ENCODE measurements around the gene RNF133.
"Not testable (repeated sequence)": the region's sequence is repeated elsewhere in the genome, so short reads cannot be mapped to it uniquely, and the experiment has no call there.

DNA sequence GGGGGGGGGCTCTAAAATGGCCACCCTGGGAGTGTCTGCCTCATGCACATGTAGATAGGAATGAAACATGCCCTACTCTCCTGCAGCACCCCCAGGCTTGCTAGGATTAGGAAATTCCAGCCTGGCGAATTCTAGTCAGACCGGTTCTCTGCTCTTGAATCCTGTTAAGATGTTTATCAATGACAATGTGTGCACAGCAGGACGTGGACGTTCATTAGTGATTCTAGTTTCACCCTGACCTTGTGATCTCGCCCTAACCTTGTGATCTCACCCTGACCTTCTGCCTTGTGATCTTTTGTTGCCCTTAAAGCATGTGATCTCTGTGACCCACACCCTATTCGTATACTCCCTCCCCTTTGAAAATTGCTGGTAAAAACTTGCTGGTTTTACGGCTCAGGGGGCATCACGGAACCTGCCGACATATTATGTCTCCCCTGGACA is 19.6 kb downstream of the RNF133 start:
- TF ChIP-seq, protein P1, sequence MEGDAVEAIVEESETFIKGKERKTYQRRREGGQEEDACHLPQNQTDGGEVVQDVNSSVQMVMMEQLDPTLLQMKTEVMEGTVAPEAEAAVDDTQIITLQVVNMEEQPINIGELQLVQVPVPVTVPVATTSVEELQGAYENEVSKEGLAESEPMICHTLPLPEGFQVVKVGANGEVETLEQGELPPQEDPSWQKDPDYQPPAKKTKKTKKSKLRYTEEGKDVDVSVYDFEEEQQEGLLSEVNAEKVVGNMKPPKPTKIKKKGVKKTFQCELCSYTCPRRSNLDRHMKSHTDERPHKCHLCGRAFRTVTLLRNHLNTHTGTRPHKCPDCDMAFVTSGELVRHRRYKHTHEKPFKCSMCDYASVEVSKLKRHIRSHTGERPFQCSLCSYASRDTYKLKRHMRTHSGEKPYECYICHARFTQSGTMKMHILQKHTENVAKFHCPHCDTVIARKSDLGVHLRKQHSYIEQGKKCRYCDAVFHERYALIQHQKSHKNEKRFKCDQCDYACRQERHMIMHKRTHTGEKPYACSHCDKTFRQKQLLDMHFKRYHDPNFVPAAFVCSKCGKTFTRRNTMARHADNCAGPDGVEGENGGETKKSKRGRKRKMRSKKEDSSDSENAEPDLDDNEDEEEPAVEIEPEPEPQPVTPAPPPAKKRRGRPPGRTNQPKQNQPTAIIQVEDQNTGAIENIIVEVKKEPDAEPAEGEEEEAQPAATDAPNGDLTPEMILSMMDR (optimal IDR thresholded peaks at IDR 0.05 in 1 of 3, IDR thresholded peaks at IDR 0.05 in 1 of 3, conservative IDR thresholded peaks at IDR 0.05 in 1 of 3; ENCODE audit: extremely low read depth in 1 of 3, insufficient read depth in 2 of 3, low read length in 3 of 3) = not testable (repeated sequence)
- TF ChIP-seq EZH2 (IDR thresholded peaks at IDR 0.05; ENCODE audit: low read length) = not testable (repeated sequence)

All from keratinocyte (primary cell).